MCF 10A (cell line): ENCODE results near the gene AHCYL1. TPM values are rescaled to one million over a fixed set of nuclear protein-coding genes. Genes with fewer than 3 reads are reported as not detected.

Experiments
- BruUV-seq: library from RNA; stranded (reverse); fragments of 400-500 nt; replicated peaks from 2 replicates; lab custom pipeline; 2021; lab: Mats Ljungman, UMichigan
- CTCF ChIA-PET: fragments of 300-600 bp; sonication (Branson Sonifier 250); formaldehyde crosslinking; extraction: SDS; loops from one replicate; lab custom pipeline; 2021; ENCODE audit warnings: antibody characterized with exemption, inconsistent platforms; lab: Yijun Ruan, JAX
- POLR2A ChIA-PET: fragments of 300-600, 350-650 bp; sonication (Branson Sonifier 250); formaldehyde crosslinking; extraction: SDS; loops from one replicate; lab custom pipeline; 2020; ENCODE audit warnings: antibody characterized with exemption, inconsistent platforms; lab: Yijun Ruan, JAX
- DNase-seq: peaks from one replicate; pipeline ENCODE4 v3.0.0-alpha.2; 2018; ENCODE audit not compliant: unreplicated experiment
- H3K27ac Mint-ChIP-seq: one replicate; pipeline ENCODE4 v1.8.0; 2022; ENCODE audit warnings: mild to moderate bottlenecking, low read depth, mixed read lengths; ENCODE audit not compliant: unreplicated experiment
- H3K27me3 Mint-ChIP-seq: one replicate; pipeline ENCODE4 v1.8.0; 2022; ENCODE audit warnings: mixed read lengths; ENCODE audit not compliant: insufficient read depth, unreplicated experiment
- H3K36me3 Mint-ChIP-seq: one replicate; pipeline ENCODE4 v1.8.0; 2022; ENCODE audit warnings: mild to moderate bottlenecking, moderate library complexity, mixed read lengths; ENCODE audit not compliant: insufficient read depth, unreplicated experiment
- H3K4me1 Mint-ChIP-seq: one replicate; pipeline ENCODE4 v1.8.0; 2022; ENCODE audit warnings: mixed read lengths; ENCODE audit not compliant: insufficient read depth, unreplicated experiment
- H3K4me3 Mint-ChIP-seq: one replicate; pipeline ENCODE4 v1.8.0; 2022; ENCODE audit warnings: mild to moderate bottlenecking, moderate library complexity, mixed read lengths; ENCODE audit not compliant: unreplicated experiment
- H3K9me3 Mint-ChIP-seq: one replicate; pipeline ENCODE4 v1.8.0; 2022; ENCODE audit warnings: mixed read lengths; ENCODE audit not compliant: unreplicated experiment
- intact Hi-C: fragments of 100-400 bp; cut with micrococcal nuclease; formaldehyde crosslinking; loops from 2 replicates; pipeline ENCODE4 v1.14.1; 2022
- total RNA-seq: library from RNA; stranded (reverse); gene quantifications from 2 replicates; pipeline ENCODE4 v1.2.3, GENCODE V29; 2022
- TF ChIP-seq, protein P1 (sequence below): fragments of 200-600 bp; IDR thresholded peaks from one replicate; pipeline ENCODE4 v1.8.0; 2022; ENCODE audit warnings: antibody characterized with exemption, mild to moderate bottlenecking; ENCODE audit not compliant: unreplicated experiment

Gene AHCYL1
- total RNA-seq, 1 experiment from 2014 or later = 104 TPM

DNA sequence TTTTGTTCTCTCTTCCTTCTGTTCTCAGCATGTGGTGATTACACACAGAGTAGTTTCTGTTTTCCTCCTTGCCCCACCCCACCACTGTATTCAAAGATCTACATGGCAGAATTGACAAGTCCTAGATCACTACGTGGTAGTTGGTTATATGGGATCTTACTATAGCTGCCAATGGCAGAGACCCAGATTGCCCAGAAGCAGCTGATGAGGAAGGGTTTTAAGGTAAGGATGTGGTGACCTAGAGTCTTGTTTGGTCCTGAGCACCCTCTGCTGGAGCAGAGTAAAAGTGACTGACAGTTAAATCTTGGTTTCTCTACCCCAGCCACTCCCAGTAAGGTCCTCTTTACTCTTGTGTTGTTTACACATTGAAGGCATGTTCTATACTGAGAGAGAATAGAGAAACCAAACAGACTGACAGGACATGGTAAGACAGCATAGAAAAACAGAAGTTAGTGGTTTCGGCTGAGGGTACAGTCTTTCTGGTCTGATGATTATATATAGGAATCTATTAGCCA is 27.0 kb downstream of the AHCYL1 start:
- ChIA-PET CTCF (interaction anchor here (0.5 to 12.2 kb wide), 27 partner anchors 8 to 1460 kb away, joined by 3 to 104 read pairs (median 4); partner anchors contain the start of gene AHCYL1), POLR2A (interaction anchor here (0.7 to 4.7 kb wide), 8 partner anchors 11 to 463 kb away, joined by 3 to 48 read pairs (median 4); partner anchors contain the start of genes AHCYL1, GNAI3 and STRIP1)
- intact Hi-C loops = loop anchor here (1.0 kb wide), 2 partner anchors 27 to 234 kb away; partner anchors contain the start of gene AHCYL1
- H3K4me3 Mint-ChIP-seq = no peak overlapping the region
- H3K27me3 Mint-ChIP-seq = no peaks in the 10 kb centered on the region
- DNase-seq = peak; percentile 73
- H3K9me3 Mint-ChIP-seq = no peaks in the 10 kb centered on the region
- H3K27ac Mint-ChIP-seq = peak overlapping the region; percentile 39
- peaks cover 13% of the 10 kb centered on the region for H3K4me1 Mint-ChIP-seq
- TF ChIP-seq, protein P1, sequence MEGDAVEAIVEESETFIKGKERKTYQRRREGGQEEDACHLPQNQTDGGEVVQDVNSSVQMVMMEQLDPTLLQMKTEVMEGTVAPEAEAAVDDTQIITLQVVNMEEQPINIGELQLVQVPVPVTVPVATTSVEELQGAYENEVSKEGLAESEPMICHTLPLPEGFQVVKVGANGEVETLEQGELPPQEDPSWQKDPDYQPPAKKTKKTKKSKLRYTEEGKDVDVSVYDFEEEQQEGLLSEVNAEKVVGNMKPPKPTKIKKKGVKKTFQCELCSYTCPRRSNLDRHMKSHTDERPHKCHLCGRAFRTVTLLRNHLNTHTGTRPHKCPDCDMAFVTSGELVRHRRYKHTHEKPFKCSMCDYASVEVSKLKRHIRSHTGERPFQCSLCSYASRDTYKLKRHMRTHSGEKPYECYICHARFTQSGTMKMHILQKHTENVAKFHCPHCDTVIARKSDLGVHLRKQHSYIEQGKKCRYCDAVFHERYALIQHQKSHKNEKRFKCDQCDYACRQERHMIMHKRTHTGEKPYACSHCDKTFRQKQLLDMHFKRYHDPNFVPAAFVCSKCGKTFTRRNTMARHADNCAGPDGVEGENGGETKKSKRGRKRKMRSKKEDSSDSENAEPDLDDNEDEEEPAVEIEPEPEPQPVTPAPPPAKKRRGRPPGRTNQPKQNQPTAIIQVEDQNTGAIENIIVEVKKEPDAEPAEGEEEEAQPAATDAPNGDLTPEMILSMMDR = peak; percentile 46
- BruUV-seq = no TSS peak
- H3K36me3 Mint-ChIP-seq = peaks cover 73% of the 10 kb centered on the region

DNA sequence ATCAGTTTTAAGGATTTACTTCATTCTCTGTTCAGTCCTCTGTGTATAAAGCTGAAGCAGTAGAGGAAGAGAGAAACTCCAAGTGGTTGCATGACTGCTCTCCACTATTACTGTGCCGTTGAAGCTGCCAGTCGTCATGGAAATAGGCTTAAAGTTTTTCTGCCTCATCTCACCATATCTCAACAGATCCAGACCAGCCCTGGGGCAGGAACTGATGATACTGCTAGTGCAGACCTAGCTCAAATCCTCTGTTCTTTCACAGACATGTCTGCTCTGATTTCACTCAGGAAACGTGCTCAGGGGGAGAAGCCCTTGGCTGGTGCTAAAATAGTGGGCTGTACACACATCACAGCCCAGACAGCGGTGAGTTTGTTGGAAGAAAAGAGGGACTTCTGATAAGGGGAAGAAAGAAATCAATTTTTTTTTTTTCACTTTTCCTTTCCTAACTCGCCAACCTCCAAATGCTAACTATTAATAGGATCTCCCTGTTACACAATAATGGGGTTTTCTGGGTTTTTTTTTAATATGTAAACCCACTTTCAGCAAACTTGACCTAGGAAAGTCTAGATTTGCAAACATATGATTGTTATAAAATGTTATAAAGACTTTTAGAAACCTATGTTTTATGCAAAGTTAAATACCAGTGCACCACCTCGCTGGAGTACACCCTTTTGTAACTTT is 27.7 kb downstream of the AHCYL1 start:
- CTCF ChIA-PET = interaction anchor here (0.6 to 12.2 kb wide), 16 partner anchors 8 to 495 kb away, joined by 3 to 104 read pairs (median 6); partner anchors contain the start of gene AHCYL1
- DNase-seq = no peak
- no peak overlapping the region for H3K4me3 Mint-ChIP-seq
- H3K4me1 Mint-ChIP-seq = peaks cover 6% of the 10 kb centered on the region
- H3K27ac Mint-ChIP-seq = no peak overlapping the region
- H3K36me3 Mint-ChIP-seq = peaks cover 79% of the 10 kb centered on the region
- no peaks in the 10 kb centered on the region for H3K9me3 Mint-ChIP-seq
- BruUV-seq = no TSS peak
- TF ChIP-seq, protein P1 = no peak
- POLR2A ChIA-PET = interaction anchor here (1.2 to 4.7 kb wide), 4 partner anchors 15 to 27 kb away, joined by 3 to 48 read pairs (median 5); partner anchors contain the start of genes AHCYL1 and STRIP1
- H3K27me3 Mint-ChIP-seq = no peaks in the 10 kb centered on the region
- intact Hi-C loops = no loop called here

DNA sequence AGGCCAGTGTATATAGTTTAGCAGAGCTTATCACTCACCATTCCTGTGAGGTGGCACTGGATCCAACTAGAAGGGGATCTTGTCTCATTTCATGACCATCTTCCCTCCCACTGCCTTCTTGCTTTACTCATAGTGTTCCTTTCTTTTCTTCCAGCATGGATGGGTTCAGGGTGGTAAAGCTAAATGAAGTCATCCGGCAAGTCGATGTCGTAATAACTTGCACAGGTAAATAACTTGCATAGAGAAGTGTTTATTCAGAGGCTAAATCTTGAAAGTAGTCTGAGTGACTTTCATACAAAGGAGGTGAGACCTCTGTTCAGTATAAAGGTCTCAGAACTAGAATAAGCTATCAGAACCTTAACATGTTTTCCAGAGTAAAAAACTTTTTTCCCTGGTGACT is 33.2 kb downstream of the AHCYL1 start:
- peaks cover 86% of the 10 kb centered on the region for H3K36me3 Mint-ChIP-seq
- POLR2A ChIA-PET = interaction anchor here (0.6 to 1.8 kb wide), 2 partner anchors 22 to 371 kb away, joined by 3 to 4 read pairs; no protein-coding TSS in a partner anchor
- no peaks in the 10 kb centered on the region for H3K27me3 Mint-ChIP-seq
- intact Hi-C loops = no loop called here
- CTCF ChIA-PET = interaction anchor here (0.6 to 12.2 kb wide), 10 partner anchors 11 to 811 kb away, joined by 3 to 87 read pairs (median 3); partner anchors contain the start of gene AHCYL1
- H3K27ac Mint-ChIP-seq = no peak overlapping the region
- no peaks in the 10 kb centered on the region for H3K4me1 Mint-ChIP-seq
- TF ChIP-seq, protein P1 = no peak
- H3K4me3 Mint-ChIP-seq = no peak overlapping the region
- H3K9me3 Mint-ChIP-seq = no peaks in the 10 kb centered on the region
- DNase-seq = no peak
- no TSS peak for BruUV-seq

DNA sequence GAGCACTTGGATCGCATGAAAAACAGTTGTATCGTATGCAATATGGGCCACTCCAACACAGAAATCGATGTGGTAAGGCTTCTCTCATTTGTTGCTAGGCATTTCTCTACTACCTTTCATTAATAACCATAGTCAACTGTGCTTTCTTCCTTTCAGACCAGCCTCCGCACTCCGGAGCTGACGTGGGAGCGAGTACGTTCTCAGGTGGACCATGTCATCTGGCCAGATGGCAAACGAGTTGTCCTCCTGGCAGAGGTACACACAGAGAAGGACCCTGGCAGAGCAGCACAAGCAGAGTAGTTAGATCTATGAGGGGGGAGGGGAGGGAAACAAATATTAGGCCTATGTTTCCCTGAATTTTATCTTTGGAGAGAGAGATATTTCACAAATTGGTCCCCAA is 33.8 kb downstream of the AHCYL1 start:
- CTCF ChIA-PET = interaction anchor here (1.1 to 12.2 kb wide), 3 partner anchors 11 to 421 kb away, joined by 3 to 87 read pairs (median 7); no protein-coding TSS in a partner anchor
- BruUV-seq = no TSS peak
- no peak overlapping the region for H3K27ac Mint-ChIP-seq
- DNase-seq = no peak
- TF ChIP-seq, protein P1 = no peak
- H3K9me3 Mint-ChIP-seq = no peaks in the 10 kb centered on the region
- H3K27me3 Mint-ChIP-seq = no peaks in the 10 kb centered on the region
- no peaks in the 10 kb centered on the region for H3K4me1 Mint-ChIP-seq
- H3K4me3 Mint-ChIP-seq = no peak overlapping the region
- POLR2A ChIA-PET = interaction anchor here (1.8 kb wide), 1 partner anchor 23 kb away, joined by 4 read pairs; no protein-coding TSS in a partner anchor
- intact Hi-C loops = no loop called here
- peaks cover 88% of the 10 kb centered on the region for H3K36me3 Mint-ChIP-seq
